IMR-90 (cell line): Measurements from ENCODE around the gene TMEM245. TPM values are rescaled to one million over a fixed set of nuclear protein-coding genes. Genes with fewer than 3 reads are reported as not detected.

ENCODE experiments used
- ATAC-seq: fragments of 200-7000 bp; cut with Tn5 transposase; 2 replicates; pipeline ENCODE4 v1.9.1; 2020; ENCODE audit warnings: low read depth, mild to moderate bottlenecking, moderate library complexity
- BruUV-seq: library from RNA; stranded (reverse); fragments of 400-500 nt; replicated peaks from 2 replicates; lab custom pipeline; 2021; lab: Mats Ljungman, UMichigan
- CTCF ChIA-PET: fragments of 300-600 bp; formaldehyde crosslinking; extraction: SDS; loops from one replicate; lab custom pipeline; 2021; ENCODE audit warnings: antibody characterized with exemption; lab: Yijun Ruan, JAX
- POLR2A ChIA-PET: fragments of 300-600 bp; sonication (Branson Sonifier 250); formaldehyde crosslinking; loops from one replicate; lab custom pipeline; 2022; ENCODE audit warnings: antibody characterized with exemption; ENCODE audit not compliant: unreplicated experiment; lab: Charles Lee
- DNase-seq: peaks from one replicate; pipeline ENCODE4 v3.0.0; 2013
- H2AFZ ChIP-seq: replicated peaks from 2 replicates; pipeline ENCODE3; 2013; ENCODE audit warnings: low read length, mild to moderate bottlenecking; ENCODE audit not compliant: poor library complexity
- H2AK5ac ChIP-seq: 2 replicates; pipeline ENCODE4 v1.6.1; 2013; ENCODE audit warnings: low read depth, low read length, inconsistent platforms
- H2AK9ac ChIP-seq: replicated peaks from 2 replicates; pipeline ENCODE3; 2013; ENCODE audit warnings: mild to moderate bottlenecking, low read depth, low read length, moderate library complexity; ENCODE audit not compliant: poor library complexity
- H2BK120ac ChIP-seq: 2 replicates; pipeline ENCODE4 v1.6.1; 2013; ENCODE audit warnings: low read depth, low read length, inconsistent platforms
- H2BK15ac ChIP-seq: 3 replicates; pipeline ENCODE4 v1.6.1; 2013; ENCODE audit warnings: low read depth, low read length, inconsistent platforms
- H2BK20ac ChIP-seq: 2 replicates; pipeline ENCODE4 v1.6.1; 2013; ENCODE audit warnings: low read depth, mild to moderate bottlenecking, inconsistent platforms, low read length, moderate library complexity
- H2BK5ac ChIP-seq: 2 replicates; pipeline ENCODE4 v1.6.1; 2013; ENCODE audit warnings: mild to moderate bottlenecking, low read depth, low read length, inconsistent platforms; ENCODE audit not compliant: poor library complexity, severe bottlenecking
- H3K14ac ChIP-seq: replicated peaks from 2 replicates; pipeline ENCODE4 v1.6.1; 2013; ENCODE audit warnings: low read depth, low read length, inconsistent platforms
- H3K18ac ChIP-seq: 2 replicates; pipeline ENCODE4 v1.6.1; 2013; ENCODE audit warnings: low read depth, low read length, control low read depth
- H3K23ac ChIP-seq: 2 replicates; pipeline ENCODE4 v1.6.1; 2013; ENCODE audit warnings: low read depth, low read length, inconsistent platforms
- H3K27ac ChIP-seq: 2 replicates; pipeline ENCODE4 v1.5.1; 2013; ENCODE audit warnings: mild to moderate bottlenecking, control low read depth, low read length; ENCODE audit not compliant: insufficient read depth
- H3K27me3 ChIP-seq: 2 replicates; pipeline ENCODE4 v1.6.1; 2013; ENCODE audit warnings: low read length; ENCODE audit not compliant: control insufficient read depth, insufficient read depth
- H3K36me3 ChIP-seq: 2 replicates; pipeline ENCODE4 v1.6.1; 2013; ENCODE audit warnings: low read length, mixed read lengths; ENCODE audit not compliant: control insufficient read depth, insufficient read depth
- H3K4ac ChIP-seq: 2 replicates; pipeline ENCODE4 v1.6.1; 2013; ENCODE audit warnings: low read depth, low read length, inconsistent platforms
- H3K4me1 ChIP-seq: 2 replicates; pipeline ENCODE4 v1.6.1; 2013; ENCODE audit warnings: low read length, mixed read lengths; ENCODE audit not compliant: control insufficient read depth, insufficient read depth
- H3K4me2 ChIP-seq: 2 replicates; pipeline ENCODE4 v1.6.1; 2013; ENCODE audit warnings: low read depth, mild to moderate bottlenecking, control low read depth, low read length, moderate library complexity
- H3K4me3 ChIP-seq: 2 replicates; pipeline ENCODE4 v1.5.1; 2013; ENCODE audit warnings: low read depth, mild to moderate bottlenecking, control low read depth, low read length, moderate library complexity; ENCODE audit not compliant: insufficient read depth
- H3K56ac ChIP-seq: 2 replicates; pipeline ENCODE4 v1.6.1; 2013; ENCODE audit warnings: low read length, inconsistent platforms; ENCODE audit not compliant: insufficient read depth; ENCODE audit errors: extremely low read depth
- H3K79me1 ChIP-seq, 2 experiments: 2 replicates each; pipeline ENCODE4 v1.6.1; 2013; ENCODE audit warnings: low read length in 2 of 2, inconsistent platforms in 1 of 2, low read depth in 1 of 2
- H3K9ac ChIP-seq: 2 replicates; pipeline ENCODE4 v1.6.1; 2013; ENCODE audit warnings: low read depth, low read length, control low read depth
- H3K9me1 ChIP-seq: 2 replicates; pipeline ENCODE4 v1.6.1; 2013; ENCODE audit warnings: low read length, inconsistent platforms; ENCODE audit not compliant: insufficient read depth
- H3K9me3 ChIP-seq: 2 replicates; pipeline ENCODE4 v1.6.1; 2013; ENCODE audit warnings: low read length; ENCODE audit not compliant: control insufficient read depth, insufficient read depth
- H4K20me1 ChIP-seq: 2 replicates; pipeline ENCODE4 v1.6.1; 2013; ENCODE audit warnings: low read length, inconsistent platforms; ENCODE audit not compliant: insufficient read depth
- H4K5ac ChIP-seq: 2 replicates; pipeline ENCODE4 v1.6.1; 2013; ENCODE audit warnings: mild to moderate bottlenecking, low read depth, low read length, control low read depth
- H4K8ac ChIP-seq, 2 experiments: 2 replicates each; pipeline ENCODE4 v1.6.1; 2013; ENCODE audit warnings: low read depth in 2 of 2, low read length in 2 of 2, control low read depth in 1 of 2, inconsistent platforms in 1 of 2
- H4K91ac ChIP-seq: 2 replicates; pipeline ENCODE4 v1.6.1; 2013; ENCODE audit warnings: low read depth, low read length, inconsistent platforms; ENCODE audit not compliant: insufficient read depth
- WGBS, 2 experiments: methylation state at CpG; one replicate each; pipeline versions ENCODE4 v1.1.5 to v1.1.7; 2013; ENCODE audit warnings: missing lambda C conversion rate in 2 of 2; ENCODE audit not compliant: insufficient read length in 1 of 2; ENCODE audit errors: extremely low coverage in 2 of 2; 5-methylcytosine and 5-hydroxymethylcytosine counted together
- dilution Hi-C: fragments of 300-500 bp; cut with HindIII; formaldehyde crosslinking; loops from one replicate; pipeline ENCODE4 v1.14.3; 2018; ENCODE audit warnings: low sequenced_read_pairs; ENCODE audit not compliant: unreplicated experiment
- in situ Hi-C: fragments of 300-500 bp; cut with MboI; formaldehyde crosslinking; loops from 3 replicates; pipeline ENCODE4 v1.14.3; 2019; ENCODE audit warnings: low sequenced_read_pairs, inconsistent platforms, mixed read lengths
- intact Hi-C: fragments of 100-400 bp; cut with micrococcal nuclease; formaldehyde crosslinking; loops from 2 replicates; pipeline ENCODE4 v1.10.0; 2022
- polyA plus RNA-seq, 3 experiments: library from polyadenylated mRNA; depleted of rRNA; stranded (reverse); fragments of >200 nt; gene quantifications; 2 replicates each; pipeline ENCODE4 v1.2.3, GENCODE V29; 2012; ENCODE audit warnings: low replicate concordance in 1 of 3
- total RNA-seq: library from RNA; depleted of rRNA; stranded (reverse); fragments of >200 nt; gene quantifications from 2 replicates; pipeline ENCODE4 v1.2.3, GENCODE V29; 2012
- TF ChIP-seq, protein P1 (sequence below): fragments of 150-350 bp; IDR thresholded peaks from 2 replicates; pipeline ENCODE4 v1.6.1; 2016; ENCODE audit warnings: low read depth, mild to moderate bottlenecking, low read length, moderate library complexity, borderline replicate concordance

The TMEM245 gene
- total and polyA plus RNA-seq, 2 of the 4 experiments (the other 2 are of a cell fraction) = 24.8 to 57.9 TPM

DNA sequence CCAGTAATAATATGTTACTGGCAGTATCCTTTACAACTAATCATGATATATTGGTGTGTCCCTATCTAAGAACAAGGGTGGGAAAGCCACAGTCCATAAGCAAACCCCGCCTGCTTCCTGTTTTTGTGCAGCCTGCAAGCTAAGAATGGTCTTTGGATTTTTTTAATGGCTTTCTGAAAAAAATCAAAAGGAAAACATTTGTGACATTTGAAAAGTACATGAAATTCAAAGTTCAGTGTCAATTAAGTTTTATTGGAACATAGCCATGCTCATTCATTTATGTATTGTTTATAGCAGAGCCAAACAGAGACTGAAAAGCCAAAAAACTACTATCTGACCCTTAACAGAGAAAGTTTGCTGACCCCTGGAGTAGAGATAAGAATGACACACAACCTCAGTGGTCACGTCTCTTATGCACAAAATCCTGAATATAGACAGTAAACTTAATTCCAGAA lies 12.8 kb upstream of the TMEM245 start:
- intact Hi-C loops = no loop called here
- CTCF ChIA-PET = interaction anchor here (1.0 kb wide), 1 partner anchor 13 kb away, joined by 3 read pairs; no protein-coding TSS in a partner anchor

More for the DNA sequence above, 12.8 kb upstream of the TMEM245 start:
- no peak overlapping the region for H3K4me2 ChIP-seq
- H3K9me3 ChIP-seq = no peaks in the 10 kb centered on the region
- TF ChIP-seq, protein P1, sequence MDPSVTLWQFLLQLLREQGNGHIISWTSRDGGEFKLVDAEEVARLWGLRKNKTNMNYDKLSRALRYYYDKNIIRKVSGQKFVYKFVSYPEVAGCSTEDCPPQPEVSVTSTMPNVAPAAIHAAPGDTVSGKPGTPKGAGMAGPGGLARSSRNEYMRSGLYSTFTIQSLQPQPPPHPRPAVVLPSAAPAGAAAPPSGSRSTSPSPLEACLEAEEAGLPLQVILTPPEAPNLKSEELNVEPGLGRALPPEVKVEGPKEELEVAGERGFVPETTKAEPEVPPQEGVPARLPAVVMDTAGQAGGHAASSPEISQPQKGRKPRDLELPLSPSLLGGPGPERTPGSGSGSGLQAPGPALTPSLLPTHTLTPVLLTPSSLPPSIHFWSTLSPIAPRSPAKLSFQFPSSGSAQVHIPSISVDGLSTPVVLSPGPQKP = no peak
- POLR2A ChIA-PET = no interaction called here
- H2AK9ac ChIP-seq = no peak overlapping the region
- dilution Hi-C loops (no loop called here), in situ Hi-C loops (no loop called here)
- H2BK5ac ChIP-seq = no peak overlapping the region
- no CpG with 5 or more reads among the region's 2 CpGs for WGBS, 2 experiments
- no peak overlapping the region for H3K4ac ChIP-seq
- H3K9ac ChIP-seq = no peak overlapping the region
- no peak overlapping the region for H4K8ac ChIP-seq
- H4K91ac ChIP-seq = no peak overlapping the region
- BruUV-seq = no TSS peak
- no peak overlapping the region for H2BK120ac ChIP-seq
- H3K14ac ChIP-seq = no peak overlapping the region
- H3K4me3 ChIP-seq = no peak overlapping the region
- no peaks in the 10 kb centered on the region for H3K9me1 ChIP-seq
- no peak overlapping the region for H2BK15ac ChIP-seq
- ATAC-seq = no peak
- H3K36me3 ChIP-seq = no peaks in the 10 kb centered on the region
- no peaks in the 10 kb centered on the region for H3K4me1 ChIP-seq
- no peaks in the 10 kb centered on the region for H4K20me1 ChIP-seq
- no peak overlapping the region for H3K18ac ChIP-seq
- no peak for DNase-seq
- H3K23ac ChIP-seq = no peak overlapping the region
- no peak overlapping the region for H4K5ac ChIP-seq
- H2AFZ ChIP-seq = no peak overlapping the region
- H3K27me3 ChIP-seq = peaks cover 4% of the 10 kb centered on the region; the same call in 1 of the 2 replicates
- no peak overlapping the region for H3K27ac ChIP-seq
- H3K56ac ChIP-seq = no peak overlapping the region
- no peaks in the 10 kb centered on the region for H3K79me1 ChIP-seq
- no peak overlapping the region for H2AK5ac ChIP-seq
- H2BK20ac ChIP-seq = no peak overlapping the region
